Esophagus squamous epithelium (tissue), 5 donors: Measurements from ENCODE around the gene UBE2D2. TPM values are rescaled to one million over a fixed set of nuclear protein-coding genes. Genes with fewer than 3 reads are reported as not detected.
A peak's percentile ranks its signal among the peaks of the same experiment; 100 is the strongest.

Experiments
- DNase-seq: peaks from one replicate; lab custom pipeline; 2025; lab: John Stamatoyannopoulos, UW
- H3K27ac ChIP-seq, 4 donors: fragments of 200-600 bp; sonication (generic); one replicate each; pipeline ENCODE4 v1.5.1; 2016 to 2019; ENCODE audit warnings: mild to moderate bottlenecking in 1 of 4
- H3K27me3 ChIP-seq, 4 donors: fragments of 200-600 bp; sonication (generic); 1 replicate in 3 of 4; 2 replicates in 1 of 4; pipeline versions ENCODE4 v1.5.1 to v1.6.0; 2017 to 2021; ENCODE audit warnings: antibody characterized with exemption in 1 of 4
- H3K36me3 ChIP-seq, 3 donors: fragments of 200-600 bp; sonication (generic); one replicate each; pipeline ENCODE4 v1.5.1; 2016 to 2019
- H3K4me1 ChIP-seq, 3 donors: fragments of 200-600 bp; sonication (generic); one replicate each; pipeline ENCODE4 v1.5.1; 2017 to 2019
- H3K4me3 ChIP-seq, 4 donors: fragments of 200-600 bp; sonication (generic); 1 replicate in 3 of 4; 2 replicates in 1 of 4; pipeline ENCODE4 v1.5.1; 2016 to 2019; ENCODE audit warnings: mild to moderate bottlenecking in 2 of 4, moderate library complexity in 1 of 4
- H3K9me3 ChIP-seq, 3 donors: fragments of 200-600 bp; sonication (generic); one replicate each; pipeline ENCODE4 v1.5.1; 2016 to 2019
- CTCF ChIP-seq, 6 experiments: fragments of 450-650 bp in 4 of 6; fragments of 200-600 bp in 2 of 6; sonication (generic) in 2 of 6; IDR thresholded peaks; one replicate each; pipeline ENCODE4 v1.5.1; 2016 to 2019; ENCODE audit warnings: antibody characterized with exemption in 6 of 6, mild to moderate bottlenecking in 4 of 6, moderate library complexity in 4 of 6
- POLR2A ChIP-seq, 4 donors: fragments of 450-650 bp; IDR thresholded peaks; one replicate each; pipeline ENCODE4 v1.6.1; 2017; ENCODE audit warnings: antibody characterized with exemption in 4 of 4, mild to moderate bottlenecking in 4 of 4, moderate library complexity in 3 of 4
- WGBS, 2 donors: methylation state at CpG; one replicate each; pipeline ENCODE4 v1.1.5; 2018; 5-methylcytosine and 5-hydroxymethylcytosine counted together
- intact Hi-C: fragments of 100-400 bp; cut with DNase I; formaldehyde crosslinking; loops from one replicate; pipeline ENCODE4 v1.15.0; 2022
- total RNA-seq, 4 donors: library from RNA; depleted of rRNA; stranded (reverse); fragments of >200 nt; gene quantifications; one replicate each; pipeline ENCODE4 v1.1.0, GENCODE V29; 2016
- donor health status: DM: yes; HTN: yes; CAD: no.

Gene UBE2D2
- total RNA-seq, 4 donors from 2014 or later, result 63.7 to 85.4 (median 81.1) TPM

GRCh38 chr5:139569270-139569955 lies 8.3 kb downstream of the UBE2D2 start:
- Histone ChIP-seq H3K4me1 (peaks cover 14 to 98% (median 51%) of the 10 kb centered on the region in 3 donors), H3K9me3 (no peaks in the 10 kb centered on the region)
- 64 to 74% methylated on average over 2 of the region's 2 CpGs for WGBS, 2 donors

GRCh38 chr5:139571543-139571942 lies 10.4 kb downstream of the UBE2D2 start:
- no peak overlapping the region for H3K27ac ChIP-seq
- H3K4me1 ChIP-seq, result peaks cover 9 to 98% (median 35%) of the 10 kb centered on the region in 3 donors
- no peaks in the 10 kb centered on the region for H3K27me3 ChIP-seq
- H3K9me3 ChIP-seq, result no peaks in the 10 kb centered on the region
- peaks cover 0 to 55% (median 0%) of the 10 kb centered on the region in 3 donors for H3K36me3 ChIP-seq
- intact Hi-C loops, result no loop called here
- 54 to 60% methylated on average over 3 of the region's 3 CpGs for WGBS, 2 donors
- H3K4me3 ChIP-seq, result no peak overlapping the region
- TF ChIP-seq CTCF (IDR thresholded peaks at IDR 0.05), result no peak
- DNase-seq, result no peak

More at GRCh38 chr5:139569270-139569955, 8.3 kb downstream of the UBE2D2 start:
- H3K27ac ChIP-seq, result no peak overlapping the region
- DNase-seq, result no peak
- TF ChIP-seq POLR2A (IDR thresholded peaks at IDR 0.05), result no peak
- TF ChIP-seq CTCF (IDR thresholded peaks at IDR 0.05), result no peak
- intact Hi-C loops, result no loop called here
- peaks cover 0 to 57% (median 0%) of the 10 kb centered on the region in 3 donors for H3K36me3 ChIP-seq
- H3K4me3 ChIP-seq, result no peak overlapping the region
- H3K27me3 ChIP-seq, result no peaks in the 10 kb centered on the region

GRCh38 chr5:139571966-139572365 lies 10.8 kb downstream of the UBE2D2 start:
- 67 to 89% methylated on average over 1 of the region's 1 CpG for WGBS, 2 donors
- Histone ChIP-seq H3K36me3 (peaks cover 0 to 53% (median 0%) of the 10 kb centered on the region in 3 donors), H3K9me3 (no peaks in the 10 kb centered on the region), H3K27ac (no peak overlapping the region), H3K4me3 (no peak overlapping the region), H3K4me1 (peaks cover 7 to 98% (median 32%) of the 10 kb centered on the region in 3 donors), H3K27me3 (no peaks in the 10 kb centered on the region)
- no peak for DNase-seq
- TF ChIP-seq POLR2A (IDR thresholded peaks at IDR 0.05) (no peak), CTCF (IDR thresholded peaks at IDR 0.05) (no peak)
- intact Hi-C loops, result no loop called here

GRCh38 chr5:139574641-139575312 lies 13.6 kb downstream of the UBE2D2 start:
- Histone ChIP-seq H3K4me3 (no peak overlapping the region), H3K27me3 (no peaks in the 10 kb centered on the region), H3K36me3 (peaks cover 0 to 31% (median 0%) of the 10 kb centered on the region in 3 donors), H3K9me3 (no peaks in the 10 kb centered on the region), H3K27ac (no peak overlapping the region), H3K4me1 (peaks cover 7 to 97% (median 22%) of the 10 kb centered on the region in 3 donors)
- DNase-seq, result no peak
- 54 to 63% methylated on average over 4 of the region's 4 CpGs for WGBS, 2 donors
- TF ChIP-seq CTCF (IDR thresholded peaks at IDR 0.05) (peak in 4 of 6 experiments; percentile 11 to 43 (median 32)), POLR2A (IDR thresholded peaks at IDR 0.05) (no peak)
- intact Hi-C loops, result no loop called here

- intact Hi-C loops, result no loop called here
- no peak overlapping the region for H3K4me3 ChIP-seq
- 72% methylated on average over 2 of the region's 2 CpGs for WGBS, 2 donors
- H3K27ac ChIP-seq, result no peak overlapping the region
- TF ChIP-seq CTCF (IDR thresholded peaks at IDR 0.05), result no peak
- TF ChIP-seq POLR2A (IDR thresholded peaks at IDR 0.05), result no peak
- peaks cover 7 to 97% (median 20%) of the 10 kb centered on the region in 3 donors for H3K4me1 ChIP-seq
- no peaks in the 10 kb centered on the region for H3K27me3 ChIP-seq
- H3K36me3 ChIP-seq, result peaks cover 0 to 26% (median 0%) of the 10 kb centered on the region in 3 donors
- no peak for DNase-seq
- no peaks in the 10 kb centered on the region for H3K9me3 ChIP-seq
Observed at GRCh38 chr5:139575313-139575646, 14.1 kb downstream of the UBE2D2 start.
